IMR-90 (cell line): ENCODE results near the gene CEACAM21. TPM values are rescaled to one million over a fixed set of nuclear protein-coding genes. Genes with fewer than 3 reads are reported as not detected.

Source experiments
- ATAC-seq: fragments of 200-7000 bp; cut with Tn5 transposase; 2 replicates; pipeline ENCODE4 v1.9.1; 2020; ENCODE audit warnings: low read depth, mild to moderate bottlenecking, moderate library complexity
- BruUV-seq: library from RNA; stranded (reverse); fragments of 400-500 nt; replicated peaks from 2 replicates; lab custom pipeline; 2021; lab: Mats Ljungman, UMichigan
- CTCF ChIA-PET: fragments of 300-600 bp; formaldehyde crosslinking; extraction: SDS; loops from one replicate; lab custom pipeline; 2021; ENCODE audit warnings: antibody characterized with exemption; lab: Yijun Ruan, JAX
- POLR2A ChIA-PET: fragments of 300-600 bp; sonication (Branson Sonifier 250); formaldehyde crosslinking; loops from one replicate; lab custom pipeline; 2022; ENCODE audit warnings: antibody characterized with exemption; ENCODE audit not compliant: unreplicated experiment; lab: Charles Lee
- DNase-seq: peaks from one replicate; pipeline ENCODE4 v3.0.0; 2013
- H2AFZ ChIP-seq: replicated peaks from 2 replicates; pipeline ENCODE3; 2013; ENCODE audit warnings: low read length, mild to moderate bottlenecking; ENCODE audit not compliant: poor library complexity
- H2AK5ac ChIP-seq: 2 replicates; pipeline ENCODE4 v1.6.1; 2013; ENCODE audit warnings: low read depth, low read length, inconsistent platforms
- H2AK9ac ChIP-seq: replicated peaks from 2 replicates; pipeline ENCODE3; 2013; ENCODE audit warnings: mild to moderate bottlenecking, low read depth, low read length, moderate library complexity; ENCODE audit not compliant: poor library complexity
- H2BK120ac ChIP-seq: 2 replicates; pipeline ENCODE4 v1.6.1; 2013; ENCODE audit warnings: low read depth, low read length, inconsistent platforms
- H2BK15ac ChIP-seq: 3 replicates; pipeline ENCODE4 v1.6.1; 2013; ENCODE audit warnings: low read depth, low read length, inconsistent platforms
- H2BK20ac ChIP-seq: 2 replicates; pipeline ENCODE4 v1.6.1; 2013; ENCODE audit warnings: low read depth, mild to moderate bottlenecking, inconsistent platforms, low read length, moderate library complexity
- H2BK5ac ChIP-seq: 2 replicates; pipeline ENCODE4 v1.6.1; 2013; ENCODE audit warnings: mild to moderate bottlenecking, low read depth, low read length, inconsistent platforms; ENCODE audit not compliant: poor library complexity, severe bottlenecking
- H3K14ac ChIP-seq: replicated peaks from 2 replicates; pipeline ENCODE4 v1.6.1; 2013; ENCODE audit warnings: low read depth, low read length, inconsistent platforms
- H3K18ac ChIP-seq: 2 replicates; pipeline ENCODE4 v1.6.1; 2013; ENCODE audit warnings: low read depth, low read length, control low read depth
- H3K23ac ChIP-seq: 2 replicates; pipeline ENCODE4 v1.6.1; 2013; ENCODE audit warnings: low read depth, low read length, inconsistent platforms
- H3K27ac ChIP-seq: 2 replicates; pipeline ENCODE4 v1.5.1; 2013; ENCODE audit warnings: mild to moderate bottlenecking, control low read depth, low read length; ENCODE audit not compliant: insufficient read depth
- H3K27me3 ChIP-seq: 2 replicates; pipeline ENCODE4 v1.6.1; 2013; ENCODE audit warnings: low read length; ENCODE audit not compliant: control insufficient read depth, insufficient read depth
- H3K36me3 ChIP-seq: 2 replicates; pipeline ENCODE4 v1.6.1; 2013; ENCODE audit warnings: low read length, mixed read lengths; ENCODE audit not compliant: control insufficient read depth, insufficient read depth
- H3K4ac ChIP-seq: 2 replicates; pipeline ENCODE4 v1.6.1; 2013; ENCODE audit warnings: low read depth, low read length, inconsistent platforms
- H3K4me1 ChIP-seq: 2 replicates; pipeline ENCODE4 v1.6.1; 2013; ENCODE audit warnings: low read length, mixed read lengths; ENCODE audit not compliant: control insufficient read depth, insufficient read depth
- H3K4me2 ChIP-seq: 2 replicates; pipeline ENCODE4 v1.6.1; 2013; ENCODE audit warnings: low read depth, mild to moderate bottlenecking, control low read depth, low read length, moderate library complexity
- H3K4me3 ChIP-seq: 2 replicates; pipeline ENCODE4 v1.5.1; 2013; ENCODE audit warnings: low read depth, mild to moderate bottlenecking, control low read depth, low read length, moderate library complexity; ENCODE audit not compliant: insufficient read depth
- H3K56ac ChIP-seq: 2 replicates; pipeline ENCODE4 v1.6.1; 2013; ENCODE audit warnings: low read length, inconsistent platforms; ENCODE audit not compliant: insufficient read depth; ENCODE audit errors: extremely low read depth
- H3K79me1 ChIP-seq, 2 experiments: 2 replicates each; pipeline ENCODE4 v1.6.1; 2013; ENCODE audit warnings: low read length in 2 of 2, inconsistent platforms in 1 of 2, low read depth in 1 of 2
- H3K9ac ChIP-seq: 2 replicates; pipeline ENCODE4 v1.6.1; 2013; ENCODE audit warnings: low read depth, low read length, control low read depth
- H3K9me1 ChIP-seq: 2 replicates; pipeline ENCODE4 v1.6.1; 2013; ENCODE audit warnings: low read length, inconsistent platforms; ENCODE audit not compliant: insufficient read depth
- H3K9me3 ChIP-seq: 2 replicates; pipeline ENCODE4 v1.6.1; 2013; ENCODE audit warnings: low read length; ENCODE audit not compliant: control insufficient read depth, insufficient read depth
- H4K20me1 ChIP-seq: 2 replicates; pipeline ENCODE4 v1.6.1; 2013; ENCODE audit warnings: low read length, inconsistent platforms; ENCODE audit not compliant: insufficient read depth
- H4K5ac ChIP-seq: 2 replicates; pipeline ENCODE4 v1.6.1; 2013; ENCODE audit warnings: mild to moderate bottlenecking, low read depth, low read length, control low read depth
- H4K8ac ChIP-seq, 2 experiments: 2 replicates each; pipeline ENCODE4 v1.6.1; 2013; ENCODE audit warnings: low read depth in 2 of 2, low read length in 2 of 2, control low read depth in 1 of 2, inconsistent platforms in 1 of 2
- H4K91ac ChIP-seq: 2 replicates; pipeline ENCODE4 v1.6.1; 2013; ENCODE audit warnings: low read depth, low read length, inconsistent platforms; ENCODE audit not compliant: insufficient read depth
- CEBPB ChIP-seq: IDR thresholded peaks from 2 replicates; pipeline ENCODE4 v1.6.1; 2012; ENCODE audit warnings: low read depth, low read length, improper control_type of control experiment
- SMC3 ChIP-seq: fragments of 150-350 bp; IDR thresholded peaks from 2 replicates; pipeline ENCODE4 v1.6.1; 2016; ENCODE audit warnings: low read depth, mild to moderate bottlenecking, antibody characterized with exemption, low read length, moderate library complexity
- WGBS, 2 experiments: methylation state at CpG; one replicate each; pipeline versions ENCODE4 v1.1.5 to v1.1.7; 2013; ENCODE audit warnings: missing lambda C conversion rate in 2 of 2; ENCODE audit not compliant: insufficient read length in 1 of 2; ENCODE audit errors: extremely low coverage in 2 of 2; 5-methylcytosine and 5-hydroxymethylcytosine counted together
- dilution Hi-C: fragments of 300-500 bp; cut with HindIII; formaldehyde crosslinking; loops from one replicate; pipeline ENCODE4 v1.14.3; 2018; ENCODE audit warnings: low sequenced_read_pairs; ENCODE audit not compliant: unreplicated experiment
- in situ Hi-C: fragments of 300-500 bp; cut with MboI; formaldehyde crosslinking; loops from 3 replicates; pipeline ENCODE4 v1.14.3; 2019; ENCODE audit warnings: low sequenced_read_pairs, inconsistent platforms, mixed read lengths
- intact Hi-C: fragments of 100-400 bp; cut with micrococcal nuclease; formaldehyde crosslinking; loops from 2 replicates; pipeline ENCODE4 v1.10.0; 2022
- polyA plus RNA-seq, 3 experiments: library from polyadenylated mRNA; depleted of rRNA; stranded (reverse); fragments of >200 nt; gene quantifications; 2 replicates each; pipeline ENCODE4 v1.2.3, GENCODE V29; 2012; ENCODE audit warnings: low replicate concordance in 1 of 3
- total RNA-seq: library from RNA; depleted of rRNA; stranded (reverse); fragments of >200 nt; gene quantifications from 2 replicates; pipeline ENCODE4 v1.2.3, GENCODE V29; 2012

Gene CEACAM21
- total and polyA plus RNA-seq, 2 of the 4 experiments (the other 2 are of a cell fraction): not detected

DNA sequence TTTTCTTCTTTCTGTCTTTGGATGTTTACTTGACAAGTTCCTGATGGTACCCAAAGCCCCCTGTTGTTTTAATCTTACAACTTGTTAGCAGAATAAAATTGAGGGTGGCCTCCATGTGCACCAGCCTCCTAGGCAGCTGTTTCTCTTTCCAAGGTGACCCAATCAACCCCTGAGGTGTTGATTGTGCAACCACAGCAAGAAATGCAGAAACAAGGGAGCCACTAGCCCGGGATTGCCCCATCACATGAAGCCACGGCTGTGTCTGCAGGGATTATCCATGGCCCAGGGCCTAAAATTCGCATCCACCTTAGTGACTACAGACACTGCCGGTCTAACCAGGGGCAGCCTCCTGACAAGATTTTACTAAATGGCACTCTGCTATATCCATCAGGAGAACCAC, 36.5 kb downstream of the CEACAM21 start:
- CTCF ChIA-PET: no interaction called here
- BruUV-seq: no TSS peak
- TF ChIP-seq CEBPB (peak; percentile 37; the same call in 1 of the 2 replicates), SMC3 (no peak)
- no peak overlapping the region for H4K8ac ChIP-seq
- H4K91ac ChIP-seq: no peak overlapping the region
- no peak overlapping the region for H3K9ac ChIP-seq
- no peak overlapping the region for H2AK9ac ChIP-seq
- H3K18ac ChIP-seq: no peak overlapping the region
- H3K27ac ChIP-seq: no peak overlapping the region
- POLR2A ChIA-PET: no interaction called here
- DNase-seq: no peak
- no peak overlapping the region for H3K4ac ChIP-seq
- peaks cover 3% of the 10 kb centered on the region; the same call in 1 of the 2 replicates for H3K27me3 ChIP-seq
- H3K4me3 ChIP-seq: no peak overlapping the region
- H3K9me1 ChIP-seq: no peaks in the 10 kb centered on the region
- in situ Hi-C loops (no loop called here), dilution Hi-C loops (no loop called here), intact Hi-C loops (no loop called here)
- H2BK120ac ChIP-seq: no peak overlapping the region
- 39% methylated on average over 4 of the region's 4 CpGs; no CpG with 5 or more reads in 1 of the 2 experiments for WGBS, 2 experiments
- no peaks in the 10 kb centered on the region for H3K79me1 ChIP-seq
- no peak overlapping the region for H4K5ac ChIP-seq
- no peaks in the 10 kb centered on the region for H3K9me3 ChIP-seq
- H2BK15ac ChIP-seq: no peak overlapping the region
- no peak for ATAC-seq
- no peak overlapping the region for H2BK5ac ChIP-seq
- H3K56ac ChIP-seq: no peak overlapping the region
- H2AK5ac ChIP-seq: no peak overlapping the region
- H3K14ac ChIP-seq: no peak overlapping the region
- no peak overlapping the region for H2BK20ac ChIP-seq
- no peak overlapping the region for H3K23ac ChIP-seq
- H3K4me2 ChIP-seq: no peak overlapping the region
- H2AFZ ChIP-seq: no peak overlapping the region
- no peaks in the 10 kb centered on the region for H4K20me1 ChIP-seq
- H3K36me3 ChIP-seq: no peaks in the 10 kb centered on the region
- no peaks in the 10 kb centered on the region for H3K4me1 ChIP-seq
